ENCODE measurements around the gene WDHD1.

The WDHD1 gene

DNA sequence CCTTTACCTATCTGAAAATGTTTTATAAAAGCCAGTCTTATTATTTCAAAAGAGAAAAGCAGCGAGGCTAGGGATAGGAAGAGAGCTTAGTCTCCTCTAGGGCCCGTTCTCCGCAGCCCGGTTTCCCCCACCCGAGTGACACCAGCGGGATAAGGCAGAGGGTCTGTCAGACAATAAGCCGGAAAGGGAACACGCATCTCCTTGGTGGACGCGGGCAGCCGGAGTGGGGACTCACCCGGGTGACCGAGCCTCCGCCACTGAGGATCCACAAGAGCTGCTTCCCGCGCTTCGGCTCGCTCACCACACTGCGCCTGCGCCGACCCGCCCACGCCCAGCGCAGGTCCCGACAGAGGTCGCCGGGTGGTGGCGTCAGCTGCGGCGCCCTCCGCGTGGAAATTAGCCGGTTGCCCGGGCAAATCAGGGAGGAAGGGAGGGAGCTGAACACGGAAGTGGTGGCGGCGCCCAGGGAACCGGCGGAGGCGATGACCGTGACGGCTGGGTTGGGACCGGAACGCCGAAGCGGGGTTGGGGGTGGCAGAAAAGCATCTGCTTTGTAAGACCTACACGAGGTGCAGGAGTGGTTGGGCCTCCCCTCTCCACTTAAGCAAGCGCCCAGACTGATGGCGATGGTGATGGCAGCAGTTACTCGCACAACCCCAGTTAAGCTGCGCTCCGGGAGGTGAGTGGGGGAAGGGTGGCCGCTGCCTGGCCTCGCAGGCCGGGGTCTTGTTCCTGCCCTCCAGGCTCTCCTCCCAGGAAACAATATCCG lies at the start of gene WDHD1, which contains the start of gene SOCS4:
Gene WDHD1 (minus strand): TSS at position 307 of the 769 bp plus-strand sequence. CDS start 312 bp downstream, outside the sequence.
Gene SOCS4 (plus strand): TSS at position 444 of the 769 bp plus-strand sequence. CDS start 15,806 bp downstream, outside the sequence.
- DNase-seq (ENCODE audit: low read depth): peak; percentile 90
- peak within 1 kb of the TSS; percentile 95 for H3K4me3 ChIP-seq (ENCODE audit: low read length)
- TF ChIP-seq, protein P1, sequence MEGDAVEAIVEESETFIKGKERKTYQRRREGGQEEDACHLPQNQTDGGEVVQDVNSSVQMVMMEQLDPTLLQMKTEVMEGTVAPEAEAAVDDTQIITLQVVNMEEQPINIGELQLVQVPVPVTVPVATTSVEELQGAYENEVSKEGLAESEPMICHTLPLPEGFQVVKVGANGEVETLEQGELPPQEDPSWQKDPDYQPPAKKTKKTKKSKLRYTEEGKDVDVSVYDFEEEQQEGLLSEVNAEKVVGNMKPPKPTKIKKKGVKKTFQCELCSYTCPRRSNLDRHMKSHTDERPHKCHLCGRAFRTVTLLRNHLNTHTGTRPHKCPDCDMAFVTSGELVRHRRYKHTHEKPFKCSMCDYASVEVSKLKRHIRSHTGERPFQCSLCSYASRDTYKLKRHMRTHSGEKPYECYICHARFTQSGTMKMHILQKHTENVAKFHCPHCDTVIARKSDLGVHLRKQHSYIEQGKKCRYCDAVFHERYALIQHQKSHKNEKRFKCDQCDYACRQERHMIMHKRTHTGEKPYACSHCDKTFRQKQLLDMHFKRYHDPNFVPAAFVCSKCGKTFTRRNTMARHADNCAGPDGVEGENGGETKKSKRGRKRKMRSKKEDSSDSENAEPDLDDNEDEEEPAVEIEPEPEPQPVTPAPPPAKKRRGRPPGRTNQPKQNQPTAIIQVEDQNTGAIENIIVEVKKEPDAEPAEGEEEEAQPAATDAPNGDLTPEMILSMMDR (conservative IDR thresholded peaks at IDR 0.05; ENCODE audit: low read length): no peak; the same call in 1 of the 2 replicates

GRCh38 chr14:55075628-55076175 lies 48.8 kb upstream of the WDHD1 start:
- TF ChIP-seq, protein P1 (conservative IDR thresholded peaks at IDR 0.05; ENCODE audit: low read length): no peak
- peak; percentile 48 for DNase-seq (ENCODE audit: low read depth)

DNA sequence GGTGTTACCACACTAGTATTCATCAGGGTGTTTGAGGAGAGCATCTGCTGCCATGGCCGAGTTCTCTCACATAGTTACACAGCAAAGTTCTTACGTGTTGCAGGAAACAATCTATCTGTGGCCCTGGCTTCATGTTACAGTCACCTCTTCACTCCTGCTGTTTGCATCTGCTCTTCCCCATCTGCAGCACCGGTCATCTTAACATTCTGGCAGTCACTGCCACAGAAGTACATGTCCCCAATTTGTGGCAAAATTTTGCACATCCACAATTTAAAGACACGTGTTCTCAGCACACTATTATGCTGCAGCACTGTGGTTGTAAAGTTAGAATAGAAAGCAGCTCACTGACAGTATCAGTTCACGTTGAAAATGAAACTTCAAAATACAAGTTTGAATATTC lies 47.8 kb upstream of the WDHD1 start:
- peak; percentile 35 for DNase-seq (ENCODE audit: low read depth)
- no peak overlapping the region for H3K4me3 ChIP-seq (ENCODE audit: low read length)
- TF ChIP-seq, protein P1 (conservative IDR thresholded peaks at IDR 0.05; ENCODE audit: low read length): no peak

More at GRCh38 chr14:55075628-55076175, 48.8 kb upstream of the WDHD1 start:
- H3K4me3 ChIP-seq (ENCODE audit: low read length): no peak overlapping the region

- no peak overlapping the region for H3K4me3 ChIP-seq (ENCODE audit: low read length)
- DNase-seq (ENCODE audit: low read depth): peak; percentile 75
- TF ChIP-seq, protein P1 (conservative IDR thresholded peaks at IDR 0.05; ENCODE audit: low read length): no peak
These were observed 47.0 kb upstream of the WDHD1 start for GRCh38 chr14:55073856-55074255.

- peak; percentile 93 for DNase-seq (ENCODE audit: low read depth)
- TF ChIP-seq, protein P1 (conservative IDR thresholded peaks at IDR 0.05; ENCODE audit: low read length): no peak
These were observed 45.2 kb upstream of the WDHD1 start for GRCh38 chr14:55071870-55072640.

GRCh38 chr14:55070981-55071411 lies 44.1 kb upstream of the WDHD1 start:
- TF ChIP-seq, protein P1 (conservative IDR thresholded peaks at IDR 0.05; ENCODE audit: low read length): no peak
- H3K4me3 ChIP-seq (ENCODE audit: low read length): no peak overlapping the region
- DNase-seq (ENCODE audit: low read depth): no peak

More at GRCh38 chr14:55071870-55072640, 45.2 kb upstream of the WDHD1 start:
- no peak overlapping the region for H3K4me3 ChIP-seq (ENCODE audit: low read length)

All from AG10803 (cell line).